GM19395 (cell line): ENCODE measurements around the gene PSMD9.
"Not testable (repeated sequence)": the region's sequence is repeated elsewhere in the genome, so short reads cannot be mapped to it uniquely, and the experiment has no call there.

ENCODE experiments used
- ATAC-seq: cut with Tn5 transposase; IDR thresholded peaks from one replicate; pipeline ENCODE4 v1.9.1; 2021; ENCODE audit warnings: mild to moderate bottlenecking, moderate library complexity; ENCODE audit not compliant: unreplicated experiment

Gene PSMD9, protein sequence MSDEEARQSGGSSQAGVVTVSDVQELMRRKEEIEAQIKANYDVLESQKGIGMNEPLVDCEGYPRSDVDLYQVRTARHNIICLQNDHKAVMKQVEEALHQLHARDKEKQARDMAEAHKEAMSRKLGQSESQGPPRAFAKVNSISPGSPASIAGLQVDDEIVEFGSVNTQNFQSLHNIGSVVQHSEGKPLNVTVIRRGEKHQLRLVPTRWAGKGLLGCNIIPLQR

GRCh38 chr12:121888478-121889273 is at the start of gene PSMD9:
Gene PSMD9 (plus strand): TSS chr12:121888790. CDS start chr12:121888857, 67 bp downstream.
- peak; percentile 91 for ATAC-seq

DNA sequence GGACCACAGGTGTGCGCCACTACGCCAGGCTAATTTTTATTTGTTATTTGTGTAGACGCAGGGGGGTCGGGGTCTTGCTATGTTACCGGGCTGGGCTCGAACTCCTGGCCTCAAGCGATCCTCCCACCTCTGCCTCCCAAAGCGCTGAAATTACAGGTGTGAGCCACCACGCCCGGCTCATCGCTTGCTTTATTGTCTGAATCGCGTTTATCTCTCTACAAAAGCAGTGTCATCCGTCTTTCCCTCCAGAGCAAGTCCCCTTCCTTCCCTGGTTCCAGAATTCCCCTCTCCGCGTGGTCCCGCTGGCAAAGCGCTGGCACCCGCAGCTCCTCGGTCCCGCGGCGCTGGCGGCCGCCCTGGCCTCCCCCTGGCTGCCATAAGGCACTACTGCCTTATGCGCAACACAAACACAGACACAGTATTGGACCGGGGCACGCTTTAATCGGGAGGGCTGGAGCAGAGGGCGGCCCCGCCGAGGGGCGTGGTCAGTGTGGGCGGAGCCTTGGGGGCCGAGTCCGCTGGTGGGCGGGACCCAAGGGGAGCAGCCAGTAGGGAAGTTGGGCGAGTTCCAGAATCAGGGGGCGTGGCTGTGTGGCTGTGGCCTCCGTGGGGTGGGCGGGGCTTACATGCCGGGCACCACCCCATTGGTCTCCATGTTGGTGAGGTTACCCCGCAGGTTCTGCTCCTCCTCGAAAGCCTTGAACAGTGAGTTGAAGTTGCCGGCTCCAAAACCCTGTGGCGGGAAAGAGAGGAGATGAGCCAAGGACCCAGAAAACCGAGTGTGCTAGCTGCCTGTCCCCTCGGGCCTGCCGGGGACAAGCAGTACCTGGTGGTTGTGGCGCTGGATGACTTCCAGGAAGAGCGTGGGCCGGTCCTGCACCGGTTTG is 49.2 kb upstream of the PSMD9 start:
- ATAC-seq = peak; percentile 91

DNA sequence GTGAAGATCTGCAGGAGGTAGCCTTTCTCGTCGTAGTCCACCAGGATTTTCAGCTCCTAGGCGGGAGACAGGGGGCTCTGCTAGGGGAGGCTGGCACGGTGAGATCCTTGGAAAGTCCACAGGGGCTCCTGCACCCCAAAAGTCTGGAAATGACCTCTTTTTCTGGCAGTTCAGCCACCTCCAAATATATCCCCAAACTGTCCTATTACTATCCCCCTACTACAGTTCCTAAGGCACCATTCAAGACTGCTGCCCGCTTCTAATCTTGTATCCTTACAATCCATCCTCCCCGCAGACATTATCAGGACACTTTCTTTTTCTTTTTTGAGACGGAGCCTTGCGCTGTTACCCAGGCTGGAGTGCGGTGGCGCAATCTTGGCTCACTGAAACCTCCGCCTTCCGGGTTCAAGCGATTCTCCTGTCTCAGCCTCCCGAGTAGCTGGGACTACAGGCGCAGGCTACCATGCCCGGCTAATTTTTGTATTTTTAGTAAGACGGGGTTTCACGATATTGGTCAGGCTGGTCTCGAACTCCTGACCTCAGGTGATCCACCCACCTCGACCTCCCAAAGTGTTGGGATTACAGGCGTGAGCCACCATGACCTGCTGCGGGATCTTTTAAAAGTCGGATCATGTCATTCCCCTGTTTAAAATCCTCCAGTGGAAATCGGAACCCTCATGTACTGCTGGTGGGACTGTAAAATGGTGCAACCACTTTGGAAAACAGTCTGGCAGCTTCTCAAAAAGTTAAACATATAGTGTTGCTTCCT is 48.4 kb upstream of the PSMD9 start:
- ATAC-seq = no peak

DNA sequence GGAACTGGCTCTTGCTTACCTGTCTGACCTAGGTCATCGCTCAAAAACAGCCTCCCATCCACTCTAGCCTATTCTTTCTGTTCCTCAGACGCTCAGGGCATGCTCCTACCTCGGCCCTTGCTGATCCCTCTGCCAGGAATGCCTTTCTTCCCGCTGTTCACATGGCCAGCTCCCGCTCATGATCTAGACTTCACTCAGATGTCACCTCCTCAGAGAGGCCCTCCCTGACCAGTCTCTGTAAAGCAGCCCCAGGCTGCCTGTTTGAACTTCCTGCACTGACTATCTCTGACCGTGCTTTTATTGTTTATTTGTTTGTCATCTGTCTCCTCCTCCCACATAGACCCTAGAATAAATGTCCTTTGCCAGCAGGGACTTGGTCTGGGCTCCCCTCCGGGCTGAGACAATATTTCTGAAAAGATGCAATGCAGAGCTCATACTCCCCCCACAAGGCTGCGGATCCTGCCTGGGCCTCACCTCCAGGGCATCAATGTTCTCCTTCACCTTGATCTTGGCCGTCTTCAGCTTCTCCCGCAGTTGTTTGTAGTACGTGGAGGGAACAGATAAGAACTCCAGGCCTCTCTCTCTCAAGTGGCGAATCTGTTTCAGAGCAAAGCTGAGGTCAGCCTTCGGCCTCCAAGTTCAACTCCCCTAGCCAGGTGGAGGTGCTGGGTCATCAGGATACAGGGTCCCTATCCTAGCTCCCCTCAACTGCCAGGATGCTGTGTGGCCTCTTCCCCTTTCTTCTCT is 45.2 kb upstream of the PSMD9 start:
- ATAC-seq = no peak

- no peak for ATAC-seq
Observed at GRCh38 chr12:121845701-121846100, 42.9 kb upstream of the PSMD9 start.

GRCh38 chr12:121849211-121849610 is 39.4 kb upstream of the PSMD9 start:
- ATAC-seq = no peak

- ATAC-seq = no peak
Observed at GRCh38 chr12:121849665-121850064, 38.9 kb upstream of the PSMD9 start.

DNA sequence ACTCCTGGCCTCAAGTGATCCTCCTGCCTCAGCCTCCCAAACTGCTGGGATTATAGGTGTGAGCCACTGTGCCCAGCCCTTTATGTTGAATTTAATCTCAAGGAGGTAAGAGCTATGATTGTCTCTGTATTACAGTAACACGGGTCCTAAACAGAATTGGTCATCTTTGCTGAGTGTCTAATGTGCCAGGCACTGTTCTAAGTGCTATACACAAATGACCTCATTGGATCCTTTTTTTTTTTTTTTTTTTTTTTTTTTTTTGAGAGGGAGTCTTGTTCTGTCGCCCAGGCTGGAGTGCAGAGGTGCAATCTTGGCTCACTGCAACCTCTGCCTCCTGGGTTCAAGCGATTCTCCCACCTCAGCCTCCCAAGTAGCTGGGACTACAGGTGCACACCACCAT is 36.2 kb upstream of the PSMD9 start:
- ATAC-seq = not testable (repeated sequence)

GRCh38 chr12:121857322-121858246 is 31.0 kb upstream of the PSMD9 start:
- ATAC-seq = no peak

DNA sequence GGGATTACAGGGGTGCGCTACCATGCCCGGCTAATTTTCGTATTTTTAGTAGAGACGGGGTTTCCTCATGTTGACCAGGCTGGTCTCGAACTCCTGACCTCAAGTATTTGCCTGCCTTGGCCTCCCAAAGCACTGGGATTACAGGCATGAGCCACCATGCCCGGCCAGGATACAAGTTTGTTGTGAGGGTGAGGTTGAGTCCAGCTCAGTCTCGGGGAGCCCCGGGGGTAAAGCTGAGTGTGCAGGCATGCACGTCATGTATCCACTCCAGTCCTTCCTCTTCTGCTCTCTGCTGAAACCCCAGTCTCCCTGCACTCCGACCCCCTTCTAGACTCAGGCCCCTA is 30.3 kb upstream of the PSMD9 start:
- ATAC-seq = no peak

DNA sequence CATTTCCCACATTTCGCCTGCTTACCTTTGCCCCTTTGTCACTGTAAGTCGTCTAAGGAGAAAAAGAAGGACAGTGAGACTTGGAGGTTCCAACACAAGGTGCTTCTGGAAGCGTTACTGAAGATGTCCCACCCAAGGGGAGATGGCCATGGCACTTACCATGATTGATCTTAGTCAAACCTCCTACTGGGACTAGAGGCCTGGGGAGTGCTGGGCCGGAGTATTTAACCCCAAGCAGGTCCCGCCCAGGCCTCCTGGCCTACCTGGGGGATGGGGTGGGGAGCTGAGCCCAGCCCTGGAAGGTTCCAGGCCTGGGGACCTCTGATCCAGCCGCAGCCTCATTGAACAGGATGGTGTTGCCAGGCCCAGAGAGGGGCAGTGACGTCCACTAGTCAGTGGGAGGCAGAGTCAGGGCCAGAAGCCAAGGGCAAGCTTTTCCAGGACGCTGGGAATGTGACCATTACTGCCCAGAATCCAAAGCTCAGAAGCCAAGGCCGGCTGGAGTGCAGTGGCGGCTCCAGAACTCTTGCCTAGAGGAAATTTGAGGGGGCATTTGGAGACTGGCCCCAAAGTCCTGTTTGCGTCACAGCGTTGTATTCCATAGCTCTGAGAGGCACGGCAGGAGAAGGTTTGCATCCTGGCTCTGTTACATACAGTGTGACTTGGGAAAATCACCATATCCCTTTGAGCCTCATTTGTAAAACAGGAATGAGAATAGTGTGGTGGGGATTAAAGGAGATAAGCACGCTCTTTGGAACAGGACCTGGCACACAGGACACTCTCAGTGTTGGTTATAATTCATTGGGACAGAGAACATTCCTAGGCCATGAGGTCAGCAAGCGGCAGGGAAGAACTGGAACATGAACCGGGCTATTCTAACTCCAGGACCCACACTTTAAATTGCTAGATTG is 29.7 kb upstream of the PSMD9 start, which contains the start of gene HPD:
HPD (minus strand) TSS at position 198 of the 911 bp plus-strand sequence; CDS start at position 162, 36 bp downstream.
- no peak for ATAC-seq

DNA sequence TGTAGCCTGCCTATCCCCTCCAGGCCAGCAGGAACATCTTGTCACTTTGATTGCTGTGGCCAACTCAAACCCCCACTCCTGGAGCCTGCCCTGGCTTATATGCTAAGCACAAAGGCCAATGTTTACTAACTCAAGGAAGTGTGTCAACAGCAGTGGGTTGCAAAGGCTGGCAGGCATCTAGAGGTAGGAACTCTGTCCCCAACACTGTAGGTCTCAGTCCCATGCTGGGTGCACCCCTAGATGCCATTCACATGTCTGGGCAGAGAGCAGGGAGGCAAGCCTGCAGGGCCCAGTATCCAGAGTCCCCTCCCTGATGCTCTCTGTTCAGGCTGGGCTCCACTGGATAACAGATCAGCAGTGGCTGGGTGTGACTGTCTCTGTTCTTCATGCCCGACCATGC is 28.3 kb upstream of the PSMD9 start:
- ATAC-seq = no peak

GRCh38 chr12:121860699-121861098 is 27.9 kb upstream of the PSMD9 start:
- not testable (repeated sequence) for ATAC-seq

DNA sequence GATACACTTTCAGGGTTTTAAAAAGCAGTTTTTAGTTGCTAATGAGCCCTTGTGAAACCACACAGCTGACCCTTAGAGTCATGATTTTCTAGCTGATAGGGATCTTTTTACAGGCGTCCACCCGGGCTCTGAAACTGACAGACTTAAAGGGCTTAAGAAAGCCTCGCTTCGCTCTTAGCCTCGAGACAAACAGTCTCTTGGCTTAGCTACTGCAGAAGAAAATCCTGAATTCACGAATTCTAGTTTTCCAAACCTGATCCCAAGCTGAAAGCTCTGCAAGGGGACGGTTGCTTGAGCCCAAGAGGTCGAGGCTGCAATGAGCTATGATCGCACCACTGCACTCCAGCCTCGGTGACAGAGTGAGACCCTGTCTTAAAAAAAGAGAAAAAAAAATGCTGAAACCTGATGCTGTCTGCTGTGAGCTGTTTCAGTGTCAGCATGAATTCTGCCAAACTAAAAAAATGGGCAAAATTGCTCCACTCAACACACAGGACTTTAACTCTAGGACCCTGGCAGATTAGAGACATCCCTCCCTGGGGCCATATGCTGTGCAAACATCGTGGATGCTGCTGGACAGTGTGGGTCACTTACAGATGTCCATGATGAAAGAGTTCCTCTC is 26.8 kb upstream of the PSMD9 start:
- ATAC-seq = no peak

GRCh38 chr12:121866331-121866730 is 22.3 kb upstream of the PSMD9 start:
- ATAC-seq = no peak

DNA sequence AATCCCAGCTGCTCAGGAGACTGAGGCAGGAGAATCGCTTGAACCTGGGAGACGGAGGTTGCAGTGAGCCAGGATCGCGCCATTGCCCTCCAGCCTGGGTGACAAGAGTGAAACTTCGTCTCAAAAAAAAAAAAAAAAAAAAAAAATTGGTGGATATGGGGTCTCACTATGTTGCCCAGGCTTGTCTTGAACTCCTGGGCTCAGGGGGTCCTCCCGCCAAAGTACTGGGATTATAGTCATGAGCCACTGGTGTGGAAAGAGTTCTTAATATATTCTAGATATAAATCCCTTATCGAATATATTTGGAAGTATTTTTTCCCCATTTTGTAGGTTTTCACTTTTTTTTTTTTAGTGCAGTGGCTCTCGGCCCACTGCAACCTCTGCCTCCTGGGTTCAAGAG is 19.4 kb upstream of the PSMD9 start:
- not testable (repeated sequence) for ATAC-seq

- ATAC-seq = no peak
Observed at GRCh38 chr12:121871467-121871866, 17.1 kb upstream of the PSMD9 start.
